HG03280 (cell line): ENCODE measurements around the gene ZBTB16.

ENCODE experiments used
- ATAC-seq: cut with Tn5 transposase; IDR thresholded peaks from one replicate; pipeline ENCODE4 v1.9.1; 2021; ENCODE audit warnings: mild to moderate bottlenecking, moderate library complexity; ENCODE audit not compliant: unreplicated experiment

ZBTB16 gene

GRCh38 chr11:114125959-114126358 is 66.4 kb downstream of the ZBTB16 start:
- ATAC-seq: no peak

- ATAC-seq: no peak
Observed at GRCh38 chr11:114128399-114128798, 68.9 kb downstream of the ZBTB16 start.

- ATAC-seq: no peak
Observed at GRCh38 chr11:114129142-114129541, 69.6 kb downstream of the ZBTB16 start.

- ATAC-seq: no peak
Observed at GRCh38 chr11:114129699-114130098, 70.2 kb downstream of the ZBTB16 start.

- ATAC-seq: no peak
Observed at GRCh38 chr11:114130115-114130576, 70.6 kb downstream of the ZBTB16 start.

GRCh38 chr11:114130629-114131277 is 71.2 kb downstream of the ZBTB16 start:
- ATAC-seq: no peak

GRCh38 chr11:114131461-114131864 is 72.0 kb downstream of the ZBTB16 start:
- no peak for ATAC-seq

- no peak for ATAC-seq
Observed at GRCh38 chr11:114132417-114132816, 72.9 kb downstream of the ZBTB16 start.

- no peak for ATAC-seq
Observed at GRCh38 chr11:114132944-114133394, 73.5 kb downstream of the ZBTB16 start.

GRCh38 chr11:114133548-114134329 is 74.2 kb downstream of the ZBTB16 start:
- no peak for ATAC-seq

GRCh38 chr11:114134870-114135269 is 75.4 kb downstream of the ZBTB16 start:
- ATAC-seq: no peak

GRCh38 chr11:114135737-114136151 is 76.2 kb downstream of the ZBTB16 start:
- no peak for ATAC-seq

GRCh38 chr11:114136686-114137640 is 77.5 kb downstream of the ZBTB16 start:
- no peak for ATAC-seq

GRCh38 chr11:114137838-114138237 is 78.3 kb downstream of the ZBTB16 start:
- no peak for ATAC-seq

- no peak for ATAC-seq
Observed at GRCh38 chr11:114138411-114138810, 78.9 kb downstream of the ZBTB16 start.

GRCh38 chr11:114140826-114141225 is 81.3 kb downstream of the ZBTB16 start:
- ATAC-seq: no peak

GRCh38 chr11:114141863-114142580 is 82.5 kb downstream of the ZBTB16 start:
- ATAC-seq: no peak

GRCh38 chr11:114142707-114143106 is 83.2 kb downstream of the ZBTB16 start:
- no peak for ATAC-seq

GRCh38 chr11:114145166-114145775 is 85.8 kb downstream of the ZBTB16 start:
- no peak for ATAC-seq
